Body of pancreas (tissue), 4 donors: Measurements from ENCODE around the gene ACTR1A.

Experiments
- POLR2A ChIP-seq, 3 donors: fragments of 450-650 bp; IDR thresholded peaks; one replicate each; pipeline ENCODE4 v1.6.1; 2016; ENCODE audit warnings: antibody characterized with exemption in 3 of 3, mild to moderate bottlenecking in 2 of 3
- TF ChIP-seq, protein P1 (sequence below), 7 experiments: fragments of 450-650 bp in 4 of 7; fragments of 200-600 bp in 3 of 7; sonication (generic) in 3 of 7; IDR thresholded peaks; one replicate each; pipeline ENCODE4 v1.5.1; 2016 to 2019; ENCODE audit warnings: antibody characterized with exemption in 7 of 7

DNA sequence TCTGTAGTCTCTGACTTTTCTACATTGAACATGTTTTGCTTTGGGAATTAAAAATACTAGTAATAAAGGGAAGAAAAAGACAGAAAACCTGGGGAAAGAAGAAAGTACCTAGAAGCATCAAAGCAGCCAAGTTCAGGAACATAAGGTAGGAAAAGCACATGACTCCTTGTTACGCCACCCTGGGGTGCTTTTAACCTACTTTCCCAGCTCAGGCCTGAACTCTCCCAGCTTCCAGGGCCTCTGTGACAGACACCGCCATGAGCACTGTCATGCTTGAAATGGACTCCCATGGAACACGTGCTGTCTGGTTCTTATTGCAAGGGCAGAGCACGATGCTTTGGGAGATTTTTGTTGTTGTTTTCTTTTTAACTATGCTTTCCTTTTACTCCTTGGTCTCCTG, 11.4 kb downstream of the ACTR1A start:
- TF ChIP-seq POLR2A (IDR thresholded peaks at IDR 0.05), result no peak
- TF ChIP-seq, protein P1, sequence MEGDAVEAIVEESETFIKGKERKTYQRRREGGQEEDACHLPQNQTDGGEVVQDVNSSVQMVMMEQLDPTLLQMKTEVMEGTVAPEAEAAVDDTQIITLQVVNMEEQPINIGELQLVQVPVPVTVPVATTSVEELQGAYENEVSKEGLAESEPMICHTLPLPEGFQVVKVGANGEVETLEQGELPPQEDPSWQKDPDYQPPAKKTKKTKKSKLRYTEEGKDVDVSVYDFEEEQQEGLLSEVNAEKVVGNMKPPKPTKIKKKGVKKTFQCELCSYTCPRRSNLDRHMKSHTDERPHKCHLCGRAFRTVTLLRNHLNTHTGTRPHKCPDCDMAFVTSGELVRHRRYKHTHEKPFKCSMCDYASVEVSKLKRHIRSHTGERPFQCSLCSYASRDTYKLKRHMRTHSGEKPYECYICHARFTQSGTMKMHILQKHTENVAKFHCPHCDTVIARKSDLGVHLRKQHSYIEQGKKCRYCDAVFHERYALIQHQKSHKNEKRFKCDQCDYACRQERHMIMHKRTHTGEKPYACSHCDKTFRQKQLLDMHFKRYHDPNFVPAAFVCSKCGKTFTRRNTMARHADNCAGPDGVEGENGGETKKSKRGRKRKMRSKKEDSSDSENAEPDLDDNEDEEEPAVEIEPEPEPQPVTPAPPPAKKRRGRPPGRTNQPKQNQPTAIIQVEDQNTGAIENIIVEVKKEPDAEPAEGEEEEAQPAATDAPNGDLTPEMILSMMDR (IDR thresholded peaks at IDR 0.05), result no peak
